Activated CD4-positive, CD25-positive, alpha-beta regulatory T cell (primary cell): ENCODE data around the gene PRR27.

Experiments
- DNase-seq, 4 experiments: peaks; one replicate each; lab custom pipeline; 2025; lab: John Stamatoyannopoulos, UW

Gene PRR27

GRCh38 chr4:70153937-70154336 lies at the start of gene PRR27:
PRR27 (plus strand) TSS chr4:70154237; CDS start chr4:70154376, 139 bp downstream.
- DNase-seq: no peak

- DNase-seq: no peak
These were observed 43.1 kb upstream of the PRR27 start for GRCh38 chr4:70110917-70111316.

- DNase-seq: no peak
These were observed 40.4 kb upstream of the PRR27 start for GRCh38 chr4:70113656-70114055.

GRCh38 chr4:70114096-70114495 lies 39.9 kb upstream of the PRR27 start:
- no peak for DNase-seq

GRCh38 chr4:70120323-70120722 lies 33.7 kb upstream of the PRR27 start:
- DNase-seq: no peak

- DNase-seq: no peak
These were observed 20.6 kb upstream of the PRR27 start for GRCh38 chr4:70133473-70133872.

GRCh38 chr4:70138751-70139150 lies 15.3 kb upstream of the PRR27 start:
- DNase-seq: no peak

- no peak for DNase-seq
These were observed 2.8 kb upstream of the PRR27 start for GRCh38 chr4:70151271-70151670.

GRCh38 chr4:70152088-70152487 lies 1.9 kb upstream of the PRR27 start:
- DNase-seq: no peak

GRCh38 chr4:70158576-70158975 lies 4.5 kb downstream of the PRR27 start:
- no peak for DNase-seq

- DNase-seq: no peak
These were observed 23.1 kb downstream of the PRR27 start for GRCh38 chr4:70177090-70177489.

GRCh38 chr4:70178075-70178660 lies 24.1 kb downstream of the PRR27 start:
- DNase-seq: no peak

GRCh38 chr4:70179811-70180210 lies 25.8 kb downstream of the PRR27 start:
- DNase-seq: no peak

- no peak for DNase-seq
These were observed 27.8 kb downstream of the PRR27 start for GRCh38 chr4:70181864-70182263.

- no peak for DNase-seq
These were observed 28.6 kb downstream of the PRR27 start for GRCh38 chr4:70182517-70183167.

- no peak for DNase-seq
These were observed 29.3 kb downstream of the PRR27 start for GRCh38 chr4:70183168-70183939.

GRCh38 chr4:70183940-70184246 lies 29.9 kb downstream of the PRR27 start:
- DNase-seq: no peak

- no peak for DNase-seq
These were observed 33.2 kb downstream of the PRR27 start for GRCh38 chr4:70187216-70187615.

- no peak for DNase-seq
These were observed 36.5 kb downstream of the PRR27 start for GRCh38 chr4:70190579-70190978.

- DNase-seq: no peak
These were observed 37.6 kb downstream of the PRR27 start for GRCh38 chr4:70191647-70192046.

- DNase-seq: no peak
These were observed 38.9 kb downstream of the PRR27 start for GRCh38 chr4:70192895-70193294.

GRCh38 chr4:70195425-70195824 lies 41.4 kb downstream of the PRR27 start, which contains the start of gene ODAM:
ODAM (plus strand) TSS chr4:70195725; CDS start chr4:70196544, 819 bp downstream.
- DNase-seq: no peak

GRCh38 chr4:70196857-70197256 lies 42.8 kb downstream of the PRR27 start:
- DNase-seq: no peak
